H1 (cell line): ENCODE results near the gene GPRASP3. TPM values are rescaled to one million over a fixed set of nuclear protein-coding genes. Genes with fewer than 3 reads are reported as not detected.
A peak's percentile ranks its signal among the peaks of the same experiment; 100 is the strongest.

Experiments
- ASH2L ChIP-seq: fragments of 200-600, 300-600 bp; sonication (generic); IDR thresholded peaks from one replicate; pipeline ENCODE4 v1.7.1; 2017; ENCODE audit warnings: low read length
- ATF3 ChIP-seq: IDR thresholded peaks from 2 replicates; pipeline ENCODE4 v1.6.1; 2011; ENCODE audit warnings: low read depth, mild to moderate bottlenecking, low read length; ENCODE audit not compliant: insufficient read depth
- CEBPB ChIP-seq: IDR thresholded peaks from 2 replicates; pipeline ENCODE4 v1.6.1; 2012; ENCODE audit warnings: low read depth, low read length
- CTBP2 ChIP-seq: IDR thresholded peaks from 2 replicates; pipeline ENCODE4 v1.7.0; 2011; ENCODE audit warnings: borderline replicate concordance, mild to moderate bottlenecking, moderate library complexity, mixed read lengths, low read length; ENCODE audit not compliant: insufficient read depth, insufficient read length
- EGR1 ChIP-seq: IDR thresholded peaks from 2 replicates; pipeline ENCODE4 v1.6.1; 2011; ENCODE audit warnings: low read depth, low read length, borderline replicate concordance
- KDM4A ChIP-seq: IDR thresholded peaks from one replicate; pipeline ENCODE4 v1.7.1; 2012; ENCODE audit warnings: low read depth, mild to moderate bottlenecking, moderate library complexity, low read length, inconsistent platforms; ENCODE audit not compliant: severe bottlenecking
- PHF8 ChIP-seq: fragments of 200-600 bp; sonication (generic); conservative IDR thresholded peaks from 2 replicates; pipeline ENCODE4 v1.7.1; 2012; ENCODE audit warnings: low read depth, mild to moderate bottlenecking, inconsistent platforms, low read length, moderate library complexity
- POU5F1 ChIP-seq: IDR thresholded peaks from 2 replicates; pipeline ENCODE4 v1.6.1; 2011; ENCODE audit warnings: low read depth, mild to moderate bottlenecking, low read length, moderate library complexity
- RBBP5 ChIP-seq: IDR thresholded peaks from 2 replicates; pipeline ENCODE4 v1.7.1; 2012; ENCODE audit warnings: low read depth, mild to moderate bottlenecking, inconsistent platforms, low read length, moderate library complexity, borderline replicate concordance
- SAP30 ChIP-seq: fragments of 300-600 bp; sonication (generic); IDR thresholded peaks from 2 replicates; pipeline ENCODE4 v1.7.1; 2012; ENCODE audit warnings: low read length, moderate library complexity, mild to moderate bottlenecking, inconsistent platforms; ENCODE audit not compliant: insufficient read depth, insufficient replicate concordance
- SIN3A ChIP-seq, 2 experiments: IDR thresholded peaks in 1 of 2; conservative IDR thresholded peaks in 1 of 2; 2 replicates each; pipeline ENCODE4 v1.6.1; 2011 to 2012; ENCODE audit warnings: low read length in 2 of 2, improper control_type of control experiment in 1 of 2, low read depth in 1 of 2, mild to moderate bottlenecking in 1 of 2
- SP1 ChIP-seq: IDR thresholded peaks from 2 replicates; pipeline ENCODE4 v1.6.1; 2011; ENCODE audit warnings: low read depth, low read length
- SP2 ChIP-seq: IDR thresholded peaks from 2 replicates; pipeline ENCODE4 v1.6.1; 2012; ENCODE audit warnings: mild to moderate bottlenecking, low read length, inconsistent platforms
- SRF ChIP-seq: IDR thresholded peaks from 2 replicates; pipeline ENCODE4 v1.6.1; 2011; ENCODE audit warnings: mild to moderate bottlenecking, low read depth, low read length, moderate library complexity
- SUZ12 ChIP-seq: fragments of 200-600 bp; sonication (generic); IDR thresholded peaks from 2 replicates; pipeline ENCODE4 v1.6.1; 2012; ENCODE audit warnings: mild to moderate bottlenecking, inconsistent platforms, low read length, moderate library complexity, mixed read lengths
- TAF1 ChIP-seq: IDR thresholded peaks from 2 replicates; pipeline ENCODE4 v1.6.1; 2011; ENCODE audit warnings: mild to moderate bottlenecking, low read depth, low read length
- TAF7 ChIP-seq: optimal IDR thresholded peaks from 2 replicates; pipeline ENCODE3; 2011; ENCODE audit warnings: low read depth, mild to moderate bottlenecking, inconsistent platforms, low read length, moderate library complexity, borderline replicate concordance
- TCF12 ChIP-seq: IDR thresholded peaks from 2 replicates; pipeline ENCODE4 v1.6.1; 2011; ENCODE audit warnings: low read depth, mild to moderate bottlenecking, low read length
- YY1 ChIP-seq: IDR thresholded peaks from 2 replicates; pipeline ENCODE4 v1.6.1; 2011; ENCODE audit warnings: low read depth, mild to moderate bottlenecking, low read length
- polyA plus RNA-seq, 7 experiments: library from polyadenylated mRNA; depleted of rRNA in 3 of 7; stranded (reverse) in 5 of 7; unstranded in 2 of 7; fragments of >200 nt in 5 of 7; fragments of 200-250 nt in 2 of 7; gene quantifications; 1 replicate in 5 of 7; 2 replicates in 1 of 7; 4 replicates in 1 of 7; pipeline versions ENCODE4 v1.2.1 to v1.2.3, GENCODE V29; 2011 to 2013; ENCODE audit warnings: missing spikeins in 2 of 7, mixed read lengths in 2 of 7
- total RNA-seq: library from RNA; stranded (reverse); fragmentation: NEBNext Ultra II Directional; extraction: Animal tissue kit (Norgen Biotek cat#: 25700); gene quantifications from 2 replicates; pipeline ENCODE4 v1.2.1, GENCODE V29; 2021
- TF ChIP-seq, protein P1 (sequence below): IDR thresholded peaks from 2 replicates; pipeline ENCODE4 v1.6.1; 2012; ENCODE audit warnings: inconsistent platforms

Gene GPRASP3
- total and polyA plus RNA-seq, 2 of the 8 experiments (the other 6 are each of a cell fraction or from before 2014, with no cell fraction given): 7.0 to 19.8 TPM

DNA sequence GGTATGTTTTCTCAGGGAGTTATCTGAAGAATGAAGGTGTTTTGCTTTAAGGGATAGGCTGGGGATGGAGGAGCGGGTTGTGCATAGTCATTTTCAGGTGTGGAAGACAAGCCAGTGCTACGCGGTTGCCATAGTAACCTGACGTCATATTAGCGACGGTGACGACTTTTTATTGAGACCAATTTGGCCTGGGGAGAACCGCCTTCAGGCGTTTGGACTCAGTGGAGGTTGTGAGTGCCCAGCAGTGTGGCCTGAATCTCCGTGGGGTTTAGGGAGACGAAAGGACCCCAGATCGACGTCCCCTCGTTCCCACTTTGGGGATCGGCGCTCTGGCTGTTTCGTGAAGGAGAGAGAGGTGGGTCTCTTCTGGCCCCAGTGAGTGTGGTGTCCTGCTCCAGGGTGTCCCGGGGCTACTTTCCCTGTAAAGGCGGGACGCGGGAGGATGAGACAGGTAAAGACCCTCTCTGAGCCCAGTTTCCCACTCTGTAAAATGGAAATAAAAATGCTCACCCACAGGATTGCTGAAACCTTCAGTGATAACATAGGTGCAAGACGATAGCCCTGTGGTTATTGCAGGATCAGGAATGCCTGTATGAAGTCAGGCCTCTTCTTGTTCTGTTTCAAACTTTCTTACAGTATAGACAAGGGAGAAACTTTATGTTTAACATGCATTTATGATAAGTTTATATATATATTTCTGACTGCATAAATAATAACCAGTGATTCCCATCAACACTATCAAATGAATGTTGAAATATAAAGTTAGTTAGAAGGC is 48.6 kb downstream of the GPRASP3 start (continued):
- TF ChIP-seq POU5F1 (no peak), TCF12 (no peak), SIN3A (conservative IDR thresholded peaks at IDR 0.05 in 1 of 2, IDR thresholded peaks at IDR 0.05 in 1 of 2; ENCODE audit: low read depth in 1 of 2, low read length in 2 of 2) (peak; percentile 65 to 92; a peak in 3 of 4 replicates), SRF (peak; percentile 70), KDM4A (peak; percentile 46), YY1 (no peak), EGR1 (no peak), SP1 (no peak), SAP30 (no peak), TAF1 (peak; percentile 93), ASH2L (no peak), ATF3 (peak; percentile 64), RBBP5 (no peak), PHF8 (peak; percentile 81), TAF7 (peak; percentile 69), CEBPB (no peak), SUZ12 (no peak), SP2 (no peak), CTBP2 (no peak)
- TF ChIP-seq, protein P1, sequence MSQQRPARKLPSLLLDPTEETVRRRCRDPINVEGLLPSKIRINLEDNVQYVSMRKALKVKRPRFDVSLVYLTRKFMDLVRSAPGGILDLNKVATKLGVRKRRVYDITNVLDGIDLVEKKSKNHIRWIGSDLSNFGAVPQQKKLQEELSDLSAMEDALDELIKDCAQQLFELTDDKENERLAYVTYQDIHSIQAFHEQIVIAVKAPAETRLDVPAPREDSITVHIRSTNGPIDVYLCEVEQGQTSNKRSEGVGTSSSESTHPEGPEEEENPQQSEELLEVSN: no peak
